Measurements from ENCODE around the gene LIPC.

DNA sequence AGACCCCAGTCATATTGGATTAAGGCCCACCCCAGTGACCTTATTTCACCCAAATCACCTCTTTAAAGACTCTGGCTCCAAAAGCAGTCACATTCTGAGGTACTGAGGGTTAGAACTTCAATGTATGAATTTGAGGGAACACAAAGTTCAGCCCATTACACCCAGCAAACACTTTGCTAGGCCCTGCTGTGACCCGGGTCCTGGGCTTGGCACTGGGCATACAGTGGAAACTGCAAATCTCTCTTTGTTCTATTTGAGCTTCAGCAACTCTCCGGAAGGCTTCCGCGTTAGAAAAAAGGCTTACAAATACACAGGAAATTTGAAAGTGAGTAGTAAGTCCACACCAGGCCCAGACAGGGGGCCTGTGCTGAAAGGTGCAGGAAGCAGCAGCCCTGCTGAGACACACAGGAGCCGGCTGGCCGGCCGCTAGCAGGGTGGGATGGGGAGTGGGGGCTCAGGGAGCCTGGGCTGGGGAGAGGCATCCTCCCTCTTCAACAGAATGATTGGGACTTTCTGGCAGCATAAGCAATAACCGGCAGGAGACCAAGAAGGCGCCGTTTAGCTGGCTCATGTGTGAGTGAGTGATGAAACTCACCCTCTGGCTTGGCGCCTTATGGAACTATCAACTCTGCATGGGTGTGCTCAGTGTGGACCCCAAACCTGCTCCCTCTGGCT is 13.0 kb downstream of the LIPC start:
- TF ChIP-seq, protein P1, sequence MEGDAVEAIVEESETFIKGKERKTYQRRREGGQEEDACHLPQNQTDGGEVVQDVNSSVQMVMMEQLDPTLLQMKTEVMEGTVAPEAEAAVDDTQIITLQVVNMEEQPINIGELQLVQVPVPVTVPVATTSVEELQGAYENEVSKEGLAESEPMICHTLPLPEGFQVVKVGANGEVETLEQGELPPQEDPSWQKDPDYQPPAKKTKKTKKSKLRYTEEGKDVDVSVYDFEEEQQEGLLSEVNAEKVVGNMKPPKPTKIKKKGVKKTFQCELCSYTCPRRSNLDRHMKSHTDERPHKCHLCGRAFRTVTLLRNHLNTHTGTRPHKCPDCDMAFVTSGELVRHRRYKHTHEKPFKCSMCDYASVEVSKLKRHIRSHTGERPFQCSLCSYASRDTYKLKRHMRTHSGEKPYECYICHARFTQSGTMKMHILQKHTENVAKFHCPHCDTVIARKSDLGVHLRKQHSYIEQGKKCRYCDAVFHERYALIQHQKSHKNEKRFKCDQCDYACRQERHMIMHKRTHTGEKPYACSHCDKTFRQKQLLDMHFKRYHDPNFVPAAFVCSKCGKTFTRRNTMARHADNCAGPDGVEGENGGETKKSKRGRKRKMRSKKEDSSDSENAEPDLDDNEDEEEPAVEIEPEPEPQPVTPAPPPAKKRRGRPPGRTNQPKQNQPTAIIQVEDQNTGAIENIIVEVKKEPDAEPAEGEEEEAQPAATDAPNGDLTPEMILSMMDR (IDR thresholded peaks at IDR 0.05; ENCODE audit: insufficient read depth, low read length, poor library complexity, severe bottlenecking), result no peak
- no peak for TF ChIP-seq EZH2phosphoT487 (conservative IDR thresholded peaks at IDR 0.05; ENCODE audit: low read length)
